ENCODE measurements around the gene RHBG. TPM values are rescaled to one million over a fixed set of nuclear protein-coding genes. Genes with fewer than 3 reads are reported as not detected.

The RHBG gene
- total RNA-seq, 3 donors from 2014 or later, result not detected

- H3K4me1 ChIP-seq (ENCODE audit: low read depth), result no peaks in the 10 kb centered on the region
- DNase-seq (no peak), ATAC-seq (no peak)
- intact Hi-C loops (cut with DNase I, micrococcal nuclease), result no loop called here
- H3K9me3 ChIP-seq, result no peaks in the 10 kb centered on the region
- TF ChIP-seq CTCF (IDR thresholded peaks at IDR 0.05), result no peak
- no peak overlapping the region for H3K4me3 ChIP-seq
- H3K36me3 ChIP-seq (ENCODE audit: low read depth), result no peaks in the 10 kb centered on the region
Measured at GRCh38 chr1:156378557-156378956, 9.5 kb downstream of the RHBG start.

- Histone ChIP-seq H3K36me3 (ENCODE audit: low read depth) (no peaks in the 10 kb centered on the region), H3K4me1 (ENCODE audit: low read depth) (no peaks in the 10 kb centered on the region), H3K4me3 (no peak overlapping the region), H3K9me3 (no peaks in the 10 kb centered on the region)
- intact Hi-C loops (cut with DNase I, micrococcal nuclease), result loop anchor here in 1 of 2 donors (10.0 kb wide), 1 partner anchor 235 kb away; the partner anchor contains the start of gene HAPLN2
- peak; percentile 31 for ATAC-seq
- DNase-seq, result no peak
- no peak for TF ChIP-seq CTCF (IDR thresholded peaks at IDR 0.05)
Measured at GRCh38 chr1:156379420-156380165, 10.6 kb downstream of the RHBG start.

GRCh38 chr1:156382561-156382960 lies 13.6 kb downstream of the RHBG start:
- no peak for TF ChIP-seq CTCF (IDR thresholded peaks at IDR 0.05)
- Histone ChIP-seq H3K36me3 (ENCODE audit: low read depth) (no peaks in the 10 kb centered on the region), H3K4me3 (no peak overlapping the region), H3K4me1 (ENCODE audit: low read depth) (no peaks in the 10 kb centered on the region), H3K9me3 (no peaks in the 10 kb centered on the region)
- no peak for ATAC-seq
- intact Hi-C loops (cut with DNase I, micrococcal nuclease), result loop anchor here in 1 of 2 donors (10.0 kb wide), 1 partner anchor 232 kb away; the partner anchor contains the start of gene HAPLN2
- no peak for DNase-seq

DNA sequence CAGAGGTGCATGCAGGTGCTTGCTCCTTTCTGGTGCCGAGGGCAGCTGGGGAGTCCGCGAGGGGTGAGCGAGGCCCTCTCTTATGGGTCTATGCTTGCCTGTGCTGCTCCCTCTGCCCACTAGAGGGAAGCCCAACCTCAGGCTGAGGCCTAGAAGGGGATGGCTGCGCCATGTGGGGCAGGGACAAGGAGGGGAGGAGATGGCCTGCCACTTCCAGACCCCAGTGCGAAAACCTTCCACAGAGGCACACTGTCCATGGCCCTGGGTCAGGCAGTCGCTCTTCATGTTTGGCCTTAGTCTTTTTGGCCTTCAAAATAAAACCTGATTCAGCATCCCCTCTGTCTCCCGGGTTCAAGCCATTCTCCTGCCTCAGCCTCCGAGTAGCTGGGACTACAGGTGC lies 14.0 kb downstream of the RHBG start:
- H3K9me3 ChIP-seq, result no peaks in the 10 kb centered on the region
- no peaks in the 10 kb centered on the region for H3K36me3 ChIP-seq (ENCODE audit: low read depth)
- intact Hi-C loops (cut with DNase I, micrococcal nuclease), result loop anchor here in 1 of 2 donors (10.0 kb wide), 1 partner anchor 232 kb away; the partner anchor contains the start of gene HAPLN2
- DNase-seq (peak in 2 of 3 donors; percentile 67 to 69), ATAC-seq (peak; percentile 85)
- H3K4me1 ChIP-seq (ENCODE audit: low read depth), result no peaks in the 10 kb centered on the region
- no peak overlapping the region for H3K4me3 ChIP-seq
- peak; percentile 57 for TF ChIP-seq CTCF (IDR thresholded peaks at IDR 0.05)

- TF ChIP-seq CTCF (IDR thresholded peaks at IDR 0.05), result no peak
- H3K9me3 ChIP-seq, result no peaks in the 10 kb centered on the region
- no peaks in the 10 kb centered on the region for H3K36me3 ChIP-seq (ENCODE audit: low read depth)
- ATAC-seq (no peak), DNase-seq (no peak)
- H3K4me3 ChIP-seq, result no peak overlapping the region
- no peaks in the 10 kb centered on the region for H3K4me1 ChIP-seq (ENCODE audit: low read depth)
- intact Hi-C loops (cut with DNase I, micrococcal nuclease), result loop anchor here (2.0 to 10.0 kb wide), 2 partner anchors 61 to 231 kb away; partner anchors contain the start of gene HAPLN2 (in 1 of the 2)
Measured at GRCh38 chr1:156384007-156384406, 15.0 kb downstream of the RHBG start.
